ENCODE measurements around the gene TMEM239.

Gene TMEM239

GRCh38 chr20:2859330-2860121 lies 43.4 kb downstream of the TMEM239 start:
- DNase-seq, result no peak

GRCh38 chr20:2864626-2865025 lies 48.5 kb downstream of the TMEM239 start:
- no peak for DNase-seq

DNA sequence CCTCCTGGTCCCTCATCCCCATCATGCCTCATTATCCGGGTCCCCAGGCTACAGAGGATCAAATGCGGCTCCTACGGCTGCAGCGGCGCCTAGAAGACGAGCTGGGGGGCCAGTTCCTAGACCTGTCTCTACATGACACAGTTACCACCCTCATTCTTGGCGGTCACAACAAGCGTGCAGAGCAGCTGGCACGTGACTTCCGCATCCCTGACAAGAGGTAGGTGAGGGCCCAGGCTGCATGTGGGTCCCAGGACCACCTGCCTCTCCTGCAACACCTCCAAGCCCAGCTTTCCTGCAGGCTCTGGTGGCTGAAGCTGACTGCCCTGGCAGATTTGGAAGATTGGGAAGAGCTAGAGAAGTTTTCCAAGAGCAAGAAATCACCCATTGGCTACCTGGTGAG lies 48.9 kb downstream of the TMEM239 start:
- no peak for DNase-seq

DNA sequence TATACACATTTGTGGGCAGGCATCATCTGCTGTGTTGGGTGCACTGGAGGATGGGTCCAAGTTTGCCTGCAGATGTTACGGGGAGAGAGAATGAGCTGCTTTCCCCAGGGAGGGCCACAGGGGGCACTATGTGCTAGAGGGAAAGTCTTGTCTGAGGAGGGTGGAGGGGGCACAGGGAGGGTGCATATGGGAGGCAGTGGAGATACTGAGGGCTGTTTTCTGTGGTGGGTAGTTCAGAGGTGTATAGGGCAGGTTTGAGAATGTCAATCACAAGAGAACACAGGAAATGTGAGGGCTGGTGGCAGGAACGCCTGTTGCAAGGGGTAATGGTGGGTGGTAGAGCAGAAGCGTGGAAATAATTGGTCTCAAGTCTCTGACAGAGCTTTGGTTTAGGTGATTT lies 49.5 kb downstream of the TMEM239 start:
- no peak for DNase-seq

DNA sequence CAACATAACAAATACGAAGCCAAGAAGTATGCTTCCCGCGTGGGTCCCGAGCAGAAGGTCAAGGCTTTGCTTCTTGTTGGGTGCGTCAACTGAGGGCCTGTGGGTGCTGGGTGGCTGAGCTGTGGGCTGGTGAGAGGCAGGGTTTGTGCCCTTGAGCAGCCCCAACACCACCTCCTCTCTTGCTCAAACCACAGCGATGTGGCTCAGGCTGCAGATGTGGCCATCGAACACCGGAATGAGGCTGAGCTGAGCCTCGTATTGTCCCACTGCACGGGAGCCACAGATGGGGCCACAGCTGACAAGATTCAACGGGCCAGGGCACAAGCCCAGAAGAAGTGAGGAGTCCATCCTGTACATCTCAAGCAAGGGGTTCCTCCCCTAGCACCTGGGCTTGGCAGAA lies 50.1 kb downstream of the TMEM239 start:
- DNase-seq, result no peak

- no peak for DNase-seq
Observed at GRCh38 chr20:2867081-2867864, 51.1 kb downstream of the TMEM239 start.

All from NCI-H2107 (cell line).